Skeletal muscle satellite cell (primary cell): ENCODE results near the gene ZNF681. TPM values are rescaled to one million over a fixed set of nuclear protein-coding genes. Genes with fewer than 3 reads are reported as not detected.

ENCODE experiments used
- H3K27me3 ChIP-seq: 2 replicates; pipeline ENCODE4 v1.7.0; 2013; ENCODE audit warnings: low read length; ENCODE audit not compliant: control insufficient read depth, insufficient read depth
- H3K36me3 ChIP-seq: 2 replicates; pipeline ENCODE4 v1.7.0; 2013; ENCODE audit warnings: mild to moderate bottlenecking, control low read depth, low read length; ENCODE audit not compliant: insufficient read depth
- H3K4me1 ChIP-seq: 2 replicates; pipeline ENCODE4 v1.7.0; 2013; ENCODE audit warnings: low read length; ENCODE audit not compliant: control insufficient read depth, insufficient read depth
- H3K4me2 ChIP-seq: 2 replicates; pipeline ENCODE4 v1.7.0; 2013; ENCODE audit warnings: mild to moderate bottlenecking, low read length
- H3K4me3 ChIP-seq: 2 replicates; pipeline ENCODE4 v1.7.0; 2013; ENCODE audit warnings: low read length
- H3K9ac ChIP-seq: 2 replicates; pipeline ENCODE4 v1.7.0; 2013; ENCODE audit warnings: mild to moderate bottlenecking, low read depth, low read length, moderate library complexity
- H3K9me3 ChIP-seq: replicated peaks from 2 replicates; pipeline ENCODE4 v1.7.0; 2013; ENCODE audit warnings: mild to moderate bottlenecking, control low read depth, low read length
- total RNA-seq: library from RNA; depleted of rRNA; stranded (reverse); fragments of >200 nt; gene quantifications from 2 replicates; pipeline ENCODE4 v1.2.3, GENCODE V29; 2012; rRNA removed

Gene ZNF681
- total RNA-seq, result 0.76 and 1.3 TPM in 2 replicates

- Histone ChIP-seq H3K4me1 (no peaks in the 10 kb centered on the region), H3K9me3 (no peaks in the 10 kb centered on the region), H3K4me2 (peak within 1 kb of the TSS; percentile 87), H3K27me3 (no peaks in the 10 kb centered on the region), H3K36me3 (no peaks in the 10 kb centered on the region), H3K4me3 (peak within 1 kb of the TSS; percentile 86), H3K9ac (peak within 1 kb of the TSS; percentile 85)
These were observed at the start of gene ZNF681 for GRCh38 chr19:23758187-23759074. Gene ZNF681 (minus strand): TSS chr19:23758891. CDS start chr19:23758749, 142 bp downstream.

GRCh38 chr19:23804676-23805075, 46.0 kb upstream of the ZNF681 start:
- Histone ChIP-seq H3K4me2 (no peak overlapping the region), H3K4me1 (no peaks in the 10 kb centered on the region), H3K4me3 (no peak overlapping the region), H3K36me3 (no peaks in the 10 kb centered on the region), H3K9ac (no peak overlapping the region), H3K9me3 (no peaks in the 10 kb centered on the region), H3K27me3 (no peaks in the 10 kb centered on the region)

- Histone ChIP-seq H3K4me3 (no peak overlapping the region), H3K27me3 (no peaks in the 10 kb centered on the region), H3K4me1 (no peaks in the 10 kb centered on the region), H3K9ac (no peak overlapping the region), H3K4me2 (no peak overlapping the region), H3K36me3 (no peaks in the 10 kb centered on the region), H3K9me3 (no peaks in the 10 kb centered on the region)
These were observed 43.6 kb upstream of the ZNF681 start for GRCh38 chr19:23802290-23802689.

- Histone ChIP-seq H3K4me1 (no peaks in the 10 kb centered on the region), H3K4me2 (no peak overlapping the region), H3K36me3 (no peaks in the 10 kb centered on the region), H3K9ac (no peak overlapping the region), H3K9me3 (no peaks in the 10 kb centered on the region), H3K27me3 (no peaks in the 10 kb centered on the region), H3K4me3 (no peak overlapping the region)
These were observed 43.1 kb upstream of the ZNF681 start for GRCh38 chr19:23801803-23802202.

GRCh38 chr19:23800868-23801267, 42.2 kb upstream of the ZNF681 start:
- Histone ChIP-seq H3K4me1 (no peaks in the 10 kb centered on the region), H3K4me3 (no peak overlapping the region), H3K27me3 (no peaks in the 10 kb centered on the region), H3K4me2 (no peak overlapping the region), H3K9ac (no peak overlapping the region), H3K36me3 (no peaks in the 10 kb centered on the region), H3K9me3 (no peaks in the 10 kb centered on the region)

GRCh38 chr19:23800271-23800670, 41.6 kb upstream of the ZNF681 start:
- Histone ChIP-seq H3K36me3 (no peaks in the 10 kb centered on the region), H3K4me1 (no peaks in the 10 kb centered on the region), H3K4me2 (no peak overlapping the region), H3K27me3 (no peaks in the 10 kb centered on the region), H3K9ac (no peak overlapping the region), H3K9me3 (no peaks in the 10 kb centered on the region), H3K4me3 (no peak overlapping the region)

- no peak overlapping the region for H3K9ac ChIP-seq
- H3K36me3 ChIP-seq, result no peaks in the 10 kb centered on the region
- no peaks in the 10 kb centered on the region for H3K27me3 ChIP-seq
- no peak overlapping the region for H3K4me3 ChIP-seq
- H3K9me3 ChIP-seq, result no peaks in the 10 kb centered on the region
- no peak overlapping the region for H3K4me2 ChIP-seq
- H3K4me1 ChIP-seq, result no peaks in the 10 kb centered on the region
These were observed 40.6 kb upstream of the ZNF681 start for GRCh38 chr19:23799321-23799720.

- no peak overlapping the region for H3K9ac ChIP-seq
- no peaks in the 10 kb centered on the region for H3K36me3 ChIP-seq
- H3K4me1 ChIP-seq, result no peaks in the 10 kb centered on the region
- H3K9me3 ChIP-seq, result peaks cover 2% of the 10 kb centered on the region
- no peak overlapping the region for H3K4me2 ChIP-seq
- H3K4me3 ChIP-seq, result no peak overlapping the region
- H3K27me3 ChIP-seq, result no peaks in the 10 kb centered on the region
These were observed 36.8 kb upstream of the ZNF681 start for GRCh38 chr19:23795462-23795861.

GRCh38 chr19:23792784-23793183, 34.1 kb upstream of the ZNF681 start:
- Histone ChIP-seq H3K36me3 (no peaks in the 10 kb centered on the region), H3K4me1 (no peaks in the 10 kb centered on the region), H3K9me3 (peaks cover 7% of the 10 kb centered on the region), H3K27me3 (no peaks in the 10 kb centered on the region), H3K9ac (no peak overlapping the region), H3K4me3 (no peak overlapping the region), H3K4me2 (no peak overlapping the region)

GRCh38 chr19:23790641-23791488, 32.2 kb upstream of the ZNF681 start:
- H3K27me3 ChIP-seq, result no peaks in the 10 kb centered on the region
- no peak overlapping the region for H3K4me3 ChIP-seq
- peaks cover 7% of the 10 kb centered on the region for H3K9me3 ChIP-seq
- no peaks in the 10 kb centered on the region for H3K4me1 ChIP-seq
- no peak overlapping the region for H3K9ac ChIP-seq
- no peak overlapping the region for H3K4me2 ChIP-seq
- H3K36me3 ChIP-seq, result no peaks in the 10 kb centered on the region

GRCh38 chr19:23789246-23789645, 30.6 kb upstream of the ZNF681 start:
- Histone ChIP-seq H3K36me3 (no peaks in the 10 kb centered on the region), H3K4me3 (no peak overlapping the region), H3K4me1 (no peaks in the 10 kb centered on the region), H3K9ac (no peak overlapping the region), H3K27me3 (no peaks in the 10 kb centered on the region), H3K4me2 (no peak overlapping the region), H3K9me3 (peaks cover 7% of the 10 kb centered on the region)
